PC-9 (cell line): ENCODE data around the gene DAAM1. TPM values are rescaled to one million over a fixed set of nuclear protein-coding genes. Genes with fewer than 3 reads are reported as not detected.

ENCODE experiments used
- BruUV-seq: library from RNA; stranded (reverse); fragments of 400-500 nt; replicated peaks from 2 replicates; lab custom pipeline; 2021; lab: Mats Ljungman, UMichigan
- CTCF ChIA-PET: fragments of 300-600 bp; sonication (Branson Sonifier 250); formaldehyde crosslinking; loops from one replicate; lab custom pipeline; 2022; ENCODE audit warnings: antibody characterized with exemption; lab: Charles Lee
- POLR2A ChIA-PET: fragments of 300-600 bp; sonication (Branson Sonifier 250); formaldehyde crosslinking; loops from one replicate; lab custom pipeline; 2022; ENCODE audit warnings: antibody characterized with exemption; ENCODE audit not compliant: unreplicated experiment; lab: Charles Lee
- DNase-seq, 2 experiments: peaks; one replicate each; pipeline versions ENCODE4 v3.0.0 to v3.0.0-alpha.2; 2015 to 2022; ENCODE audit warnings: mixed read lengths in 1 of 2
- H2AFZ ChIP-seq: fragments of 200-600 bp; sonication (generic); 2 replicates; pipeline ENCODE4 v1.8.1; 2017; ENCODE audit warnings: antibody characterized with exemption
- H3F3A ChIP-seq: fragments of 200-600 bp; sonication (generic); 2 replicates; pipeline ENCODE4 v1.8.1; 2017; ENCODE audit warnings: antibody characterized with exemption, mild to moderate bottlenecking, low read depth; ENCODE audit not compliant: insufficient read depth
- H3K27ac ChIP-seq: fragments of 200-600 bp; sonication (generic); 2 replicates; pipeline ENCODE4 v1.6.1; 2016; ENCODE audit warnings: mixed run types
- H3K27me3 ChIP-seq: fragments of 200-600 bp; sonication (generic); 2 replicates; pipeline ENCODE4 v1.6.1; 2016; ENCODE audit warnings: low read depth, mixed run types; ENCODE audit not compliant: insufficient read depth
- H3K36me3 ChIP-seq: fragments of 200-600 bp; sonication (generic); 2 replicates; pipeline ENCODE4 v1.6.1; 2016; ENCODE audit warnings: low read depth, mixed run types
- H3K4me1 ChIP-seq: fragments of 200-600 bp; sonication (generic); replicated peaks from 2 replicates; pipeline ENCODE4 v1.6.1; 2016; ENCODE audit warnings: mixed run types; ENCODE audit not compliant: insufficient read depth
- H3K4me2 ChIP-seq: fragments of 200-600 bp; sonication (generic); 2 replicates; pipeline ENCODE4 v1.6.1; 2017; ENCODE audit warnings: mixed run types
- H3K4me3 ChIP-seq: fragments of 200-600 bp; sonication (generic); 2 replicates; pipeline ENCODE4 v1.6.1; 2016; ENCODE audit warnings: mixed run types
- H3K79me2 ChIP-seq: fragments of 200-600 bp; sonication (generic); 2 replicates; pipeline ENCODE4 v1.6.1; 2017; ENCODE audit warnings: low read depth, mixed run types
- H3K9me2 ChIP-seq: fragments of 200-600 bp; sonication (generic); 2 replicates; pipeline ENCODE4 v1.8.1; 2017; ENCODE audit warnings: mild to moderate bottlenecking; ENCODE audit not compliant: insufficient read depth
- H3K9me3 ChIP-seq: fragments of 200-600 bp; sonication (generic); 2 replicates; pipeline ENCODE4 v1.8.1; 2016; ENCODE audit warnings: low read depth; ENCODE audit not compliant: insufficient read depth
- H4K20me1 ChIP-seq: fragments of 200-600 bp; sonication (generic); 2 replicates; pipeline ENCODE4 v1.8.1; 2017; ENCODE audit not compliant: insufficient read depth
- EZH2 ChIP-seq: fragments of 200-600 bp; sonication (generic); IDR thresholded peaks from 2 replicates; pipeline ENCODE4 v1.8.0; 2017; ENCODE audit warnings: antibody characterized with exemption, low read depth
- intact Hi-C: fragments of 100-400 bp; cut with micrococcal nuclease; formaldehyde crosslinking; loops from one replicate; pipeline ENCODE4 v1.10.0; 2022; ENCODE audit not compliant: unreplicated experiment
- total RNA-seq: library from RNA; stranded (reverse); gene quantifications from 2 replicates; pipeline ENCODE4 v1.2.3, GENCODE V29; 2021
- TF ChIP-seq, protein P1 (sequence below): fragments of 200-600 bp; sonication (generic); conservative IDR thresholded peaks from 2 replicates; pipeline ENCODE4 v1.6.1; 2017; ENCODE audit warnings: mixed run types, antibody characterized with exemption, mild to moderate bottlenecking, moderate library complexity

DAAM1 gene
- total RNA-seq, 1 experiment from 2014 or later: 70.7 TPM

DNA sequence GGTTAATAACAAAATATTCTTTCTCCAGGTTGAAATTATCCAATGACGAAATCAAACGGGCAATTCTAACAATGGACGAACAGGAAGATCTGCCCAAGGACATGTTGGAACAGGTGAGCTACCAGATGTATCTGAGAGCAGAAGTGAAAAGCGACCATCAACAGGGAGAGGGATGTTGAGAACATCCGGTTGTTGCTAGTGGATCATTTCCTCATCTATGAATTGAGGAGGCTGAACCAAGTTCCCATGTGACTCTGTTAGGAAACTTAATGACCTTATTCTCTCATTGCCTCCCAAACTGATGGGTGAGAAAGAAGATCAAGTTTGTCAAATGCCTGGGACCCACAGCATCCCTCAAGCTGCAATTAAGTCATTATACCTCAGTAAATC lies 159.0 kb downstream of the DAAM1 start:
- Histone ChIP-seq H3K9me3 (no peaks in the 10 kb centered on the region; the same call in 1 of the 2 replicates), H3K27me3 (no peaks in the 10 kb centered on the region), H3K9me2 (no peaks in the 10 kb centered on the region), H2AFZ (no peak overlapping the region), H4K20me1 (no peaks in the 10 kb centered on the region), H3K4me3 (no peak overlapping the region), H3K4me1 (peaks cover 22% of the 10 kb centered on the region), H3F3A (peaks cover 12% of the 10 kb centered on the region), H3K27ac (no peak overlapping the region), H3K36me3 (0 out of 2 replicates have a peak, but pooled peaks cover 9% of the 10 kb centered on the region), H3K4me2 (no peak overlapping the region), H3K79me2 (no peaks in the 10 kb centered on the region)
- CTCF ChIA-PET: no interaction called here
- POLR2A ChIA-PET: no interaction called here
- intact Hi-C loops: no loop called here
- TF ChIP-seq EZH2: no peak
- TF ChIP-seq, protein P1, sequence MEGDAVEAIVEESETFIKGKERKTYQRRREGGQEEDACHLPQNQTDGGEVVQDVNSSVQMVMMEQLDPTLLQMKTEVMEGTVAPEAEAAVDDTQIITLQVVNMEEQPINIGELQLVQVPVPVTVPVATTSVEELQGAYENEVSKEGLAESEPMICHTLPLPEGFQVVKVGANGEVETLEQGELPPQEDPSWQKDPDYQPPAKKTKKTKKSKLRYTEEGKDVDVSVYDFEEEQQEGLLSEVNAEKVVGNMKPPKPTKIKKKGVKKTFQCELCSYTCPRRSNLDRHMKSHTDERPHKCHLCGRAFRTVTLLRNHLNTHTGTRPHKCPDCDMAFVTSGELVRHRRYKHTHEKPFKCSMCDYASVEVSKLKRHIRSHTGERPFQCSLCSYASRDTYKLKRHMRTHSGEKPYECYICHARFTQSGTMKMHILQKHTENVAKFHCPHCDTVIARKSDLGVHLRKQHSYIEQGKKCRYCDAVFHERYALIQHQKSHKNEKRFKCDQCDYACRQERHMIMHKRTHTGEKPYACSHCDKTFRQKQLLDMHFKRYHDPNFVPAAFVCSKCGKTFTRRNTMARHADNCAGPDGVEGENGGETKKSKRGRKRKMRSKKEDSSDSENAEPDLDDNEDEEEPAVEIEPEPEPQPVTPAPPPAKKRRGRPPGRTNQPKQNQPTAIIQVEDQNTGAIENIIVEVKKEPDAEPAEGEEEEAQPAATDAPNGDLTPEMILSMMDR: no peak
- BruUV-seq: no TSS peak
- no peak for DNase-seq

DNA sequence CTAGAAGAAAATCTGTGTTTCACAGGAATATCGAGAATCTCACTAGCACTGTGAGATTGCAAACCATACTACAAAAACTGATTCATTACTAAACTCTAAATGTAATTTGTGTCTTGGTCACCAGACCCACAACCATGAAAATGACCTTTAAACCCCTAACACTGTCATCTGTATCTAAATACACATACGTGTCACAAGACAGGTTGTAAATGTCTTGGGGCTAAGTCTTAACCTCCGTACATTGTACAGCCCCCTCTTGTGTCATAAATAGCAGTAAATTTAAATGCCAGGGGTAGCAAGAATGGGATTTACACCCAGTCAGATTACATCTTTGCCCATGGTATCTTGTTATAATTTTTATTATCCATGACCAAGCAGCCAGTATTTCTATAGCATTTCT lies 159.4 kb downstream of the DAAM1 start:
- Histone ChIP-seq H3K27ac (no peak overlapping the region), H4K20me1 (no peaks in the 10 kb centered on the region), H3K9me2 (no peaks in the 10 kb centered on the region), H3K27me3 (no peaks in the 10 kb centered on the region), H2AFZ (no peak overlapping the region), H3K79me2 (no peaks in the 10 kb centered on the region), H3K4me1 (peaks cover 18% of the 10 kb centered on the region), H3K9me3 (no peaks in the 10 kb centered on the region; the same call in 1 of the 2 replicates), H3K4me2 (no peak overlapping the region), H3F3A (peaks cover 8% of the 10 kb centered on the region), H3K4me3 (no peak overlapping the region), H3K36me3 (0 out of 2 replicates have a peak, but pooled peaks cover 9% of the 10 kb centered on the region)
- TF ChIP-seq, protein P1: no peak
- TF ChIP-seq EZH2: no peak
- BruUV-seq: no TSS peak
- DNase-seq: no peak
- intact Hi-C loops: no loop called here
- CTCF ChIA-PET: no interaction called here
- POLR2A ChIA-PET: no interaction called here

- Histone ChIP-seq H2AFZ (no peak overlapping the region), H3K9me2 (no peaks in the 10 kb centered on the region), H3K9me3 (no peaks in the 10 kb centered on the region; the same call in 1 of the 2 replicates), H3F3A (peaks cover 13% of the 10 kb centered on the region), H3K36me3 (0 out of 2 replicates have a peak, but pooled peaks cover 9% of the 10 kb centered on the region), H3K27me3 (no peaks in the 10 kb centered on the region), H3K27ac (no peak overlapping the region), H3K4me1 (peaks cover 13% of the 10 kb centered on the region), H3K4me3 (no peak overlapping the region), H3K79me2 (no peaks in the 10 kb centered on the region), H4K20me1 (no peaks in the 10 kb centered on the region), H3K4me2 (no peak overlapping the region)
- no peak for DNase-seq
- no TSS peak for BruUV-seq
- TF ChIP-seq EZH2: no peak
- ChIA-PET CTCF (no interaction called here), POLR2A (no interaction called here)
- intact Hi-C loops: no loop called here
Measured at GRCh38 chr14:59349258-59349701, 160.8 kb downstream of the DAAM1 start.

DNA sequence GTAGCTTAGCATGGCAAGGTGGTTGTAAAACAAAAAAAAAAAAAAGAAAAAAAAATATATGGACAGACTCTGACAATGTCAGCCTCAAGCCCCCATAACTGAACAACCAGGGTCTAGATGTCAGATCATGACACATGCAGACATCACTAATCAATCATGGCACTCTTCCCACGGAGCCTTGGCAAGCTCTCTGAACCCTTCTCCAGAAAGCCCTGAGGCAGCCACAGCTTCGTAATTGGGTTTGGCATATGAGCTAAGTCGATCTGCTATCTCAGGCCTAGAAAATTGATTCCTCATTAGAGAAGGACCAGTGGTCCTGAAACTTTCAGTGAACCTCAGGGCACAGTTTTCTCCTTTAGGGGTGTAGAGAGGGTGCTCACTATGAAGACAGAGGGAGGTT lies 164.5 kb downstream of the DAAM1 start:
- CTCF ChIA-PET: no interaction called here
- H3K27ac ChIP-seq: no peak overlapping the region

More for the DNA sequence above, 164.5 kb downstream of the DAAM1 start:
- H3K9me3 ChIP-seq: no peaks in the 10 kb centered on the region
- H3K9me2 ChIP-seq: no peaks in the 10 kb centered on the region
- H3K36me3 ChIP-seq: peaks cover 11% of the 10 kb centered on the region; the same call in 1 of the 2 replicates
- H3K27me3 ChIP-seq: no peaks in the 10 kb centered on the region
- POLR2A ChIA-PET: no interaction called here
- H2AFZ ChIP-seq: no peak overlapping the region
- intact Hi-C loops: no loop called here
- no TSS peak for BruUV-seq
- peaks cover 46% of the 10 kb centered on the region for H3K4me1 ChIP-seq
- no peaks in the 10 kb centered on the region for H4K20me1 ChIP-seq
- no peak overlapping the region for H3K4me3 ChIP-seq
- no peak for DNase-seq
- peaks cover 32% of the 10 kb centered on the region for H3F3A ChIP-seq
- no peaks in the 10 kb centered on the region for H3K79me2 ChIP-seq
- TF ChIP-seq EZH2: no peak
- TF ChIP-seq, protein P1: no peak
- no peak overlapping the region for H3K4me2 ChIP-seq
